Activated CD8-positive, alpha-beta memory T cell treated with anti-CD3 and anti-CD28 coated beads for 1 hour (primary cell): ENCODE data around the gene CTH.
"Not testable (repeated sequence)": the region's sequence is repeated elsewhere in the genome, so short reads cannot be mapped to it uniquely, and the experiment has no call there.

Source experiments
- DNase-seq, 2 donors: peaks; one replicate each; pipeline ENCODE4 v3.0.0-alpha.2; 2020; ENCODE audit warnings: low read depth in 1 of 2; ENCODE audit errors: extremely low read depth in 1 of 2

CTH gene

GRCh38 chr1:70449049-70449448 is 38.0 kb downstream of the CTH start:
- DNase-seq = no peak

GRCh38 chr1:70452164-70452939 is 41.3 kb downstream of the CTH start:
- not testable (repeated sequence) for DNase-seq

GRCh38 chr1:70455291-70455690 is 44.2 kb downstream of the CTH start:
- no peak for DNase-seq

GRCh38 chr1:70458131-70458530 is 47.1 kb downstream of the CTH start:
- DNase-seq = no peak

- DNase-seq = no peak
Observed at GRCh38 chr1:70459496-70460225, 48.6 kb downstream of the CTH start.

GRCh38 chr1:70460740-70461713 is 50.0 kb downstream of the CTH start:
- not testable (repeated sequence) for DNase-seq

GRCh38 chr1:70462611-70463010 is 51.5 kb downstream of the CTH start:
- DNase-seq = no peak

- no peak for DNase-seq
Observed at GRCh38 chr1:70465911-70466310, 54.8 kb downstream of the CTH start.

GRCh38 chr1:70467531-70467930 is 56.5 kb downstream of the CTH start:
- DNase-seq = no peak

- DNase-seq = no peak
Observed at GRCh38 chr1:70468180-70468579, 57.1 kb downstream of the CTH start.

- DNase-seq = not testable (repeated sequence)
Observed at GRCh38 chr1:70469184-70469583, 58.1 kb downstream of the CTH start.

GRCh38 chr1:70475023-70475422 is 64.0 kb downstream of the CTH start:
- no peak for DNase-seq

GRCh38 chr1:70477090-70477489 is 66.0 kb downstream of the CTH start:
- no peak for DNase-seq

- DNase-seq = not testable (repeated sequence)
Observed at GRCh38 chr1:70477905-70478304, 66.8 kb downstream of the CTH start.

GRCh38 chr1:70483342-70483741 is 72.3 kb downstream of the CTH start:
- no peak for DNase-seq

GRCh38 chr1:70485624-70486023 is 74.6 kb downstream of the CTH start:
- DNase-seq = no peak

- no peak for DNase-seq
Observed at GRCh38 chr1:70486676-70487458, 75.8 kb downstream of the CTH start.

- no peak for DNase-seq
Observed at GRCh38 chr1:70487459-70487815, 76.4 kb downstream of the CTH start.

GRCh38 chr1:70487910-70488665 is 77.0 kb downstream of the CTH start:
- no peak for DNase-seq
